GM18951 (cell line): Measurements from ENCODE around the gene C6orf136.
"Not testable (repeated sequence)": the region's sequence is repeated elsewhere in the genome, so short reads cannot be mapped to it uniquely, and the experiment has no call there.

Source experiments
- POLR2A ChIP-seq: IDR thresholded peaks from 4 replicates; pipeline ENCODE4 v1.6.1; 2011; ENCODE audit warnings: mild to moderate bottlenecking; ENCODE audit not compliant: insufficient read length, insufficient read depth; ENCODE audit errors: extremely low read depth
- in situ Hi-C: fragments of 300-500 bp; cut with MboI; formaldehyde crosslinking; loops from one replicate; pipeline ENCODE4 v1.12.0; 2022; ENCODE audit warnings: low sequenced_read_pairs, mixed read lengths, inconsistent platforms; ENCODE audit not compliant: unreplicated experiment

C6orf136 gene

DNA sequence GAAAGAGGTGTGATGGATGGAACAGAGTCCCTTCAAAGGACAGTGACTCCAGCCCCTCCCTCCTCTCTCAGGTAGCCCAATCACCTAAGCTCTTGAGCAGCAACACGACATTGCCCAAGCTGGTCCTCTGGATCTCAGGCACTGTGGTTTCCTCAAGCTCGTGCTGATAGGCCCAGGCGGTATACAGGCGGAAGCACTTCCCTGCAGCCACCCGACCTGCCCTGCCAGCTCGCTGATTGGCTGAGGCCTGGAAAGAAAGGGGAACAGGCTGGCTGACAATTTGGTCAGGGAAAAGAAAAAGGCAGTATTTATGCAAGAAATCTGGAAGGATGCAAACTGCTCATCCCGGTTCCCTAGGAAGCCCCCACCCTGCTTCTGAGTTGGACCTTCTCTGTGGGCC, 9.6 kb downstream of the C6orf136 start:
- TF ChIP-seq POLR2A: no peak
- in situ Hi-C loops: no loop called here

DNA sequence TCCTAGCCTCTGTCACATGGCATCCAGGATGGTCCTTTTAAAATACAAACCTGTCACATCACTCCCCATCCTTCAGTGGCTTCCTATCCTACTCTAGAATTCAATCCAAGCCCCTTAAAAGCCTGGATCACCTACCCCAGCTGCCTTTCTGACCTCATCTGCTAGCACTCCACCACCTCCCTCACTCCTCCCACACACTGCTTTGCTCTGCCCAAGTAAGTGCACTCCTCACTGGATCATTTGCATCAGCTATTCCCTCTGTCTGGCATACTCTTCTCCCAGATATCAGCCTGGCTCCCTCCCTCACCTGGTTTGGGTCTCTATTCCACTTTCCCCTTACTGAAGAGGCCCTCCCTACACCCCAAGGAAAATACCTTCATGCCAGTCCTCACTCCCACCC, 10.5 kb downstream of the C6orf136 start:
- in situ Hi-C loops: no loop called here
- TF ChIP-seq POLR2A: no peak

DNA sequence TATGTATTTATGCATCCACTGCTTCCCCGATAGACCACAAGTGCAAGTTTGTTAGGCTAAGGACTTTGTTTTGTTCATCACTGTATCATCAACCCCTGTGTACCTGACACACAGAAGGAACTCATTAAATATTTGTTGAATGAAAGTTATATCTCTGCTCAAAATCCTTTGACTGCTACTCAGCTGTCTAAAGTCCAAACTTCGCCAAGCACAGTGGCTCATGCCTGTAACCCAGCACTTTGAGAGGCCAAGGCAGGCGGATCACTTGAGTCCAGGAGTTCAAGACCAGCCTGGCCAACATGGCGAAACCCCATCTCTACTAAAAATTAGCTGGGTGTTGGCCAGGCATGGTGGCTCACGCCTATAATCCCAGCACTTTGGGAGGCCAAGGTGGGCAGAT, 11.0 kb downstream of the C6orf136 start:
- in situ Hi-C loops: not testable (repeated sequence)

DNA sequence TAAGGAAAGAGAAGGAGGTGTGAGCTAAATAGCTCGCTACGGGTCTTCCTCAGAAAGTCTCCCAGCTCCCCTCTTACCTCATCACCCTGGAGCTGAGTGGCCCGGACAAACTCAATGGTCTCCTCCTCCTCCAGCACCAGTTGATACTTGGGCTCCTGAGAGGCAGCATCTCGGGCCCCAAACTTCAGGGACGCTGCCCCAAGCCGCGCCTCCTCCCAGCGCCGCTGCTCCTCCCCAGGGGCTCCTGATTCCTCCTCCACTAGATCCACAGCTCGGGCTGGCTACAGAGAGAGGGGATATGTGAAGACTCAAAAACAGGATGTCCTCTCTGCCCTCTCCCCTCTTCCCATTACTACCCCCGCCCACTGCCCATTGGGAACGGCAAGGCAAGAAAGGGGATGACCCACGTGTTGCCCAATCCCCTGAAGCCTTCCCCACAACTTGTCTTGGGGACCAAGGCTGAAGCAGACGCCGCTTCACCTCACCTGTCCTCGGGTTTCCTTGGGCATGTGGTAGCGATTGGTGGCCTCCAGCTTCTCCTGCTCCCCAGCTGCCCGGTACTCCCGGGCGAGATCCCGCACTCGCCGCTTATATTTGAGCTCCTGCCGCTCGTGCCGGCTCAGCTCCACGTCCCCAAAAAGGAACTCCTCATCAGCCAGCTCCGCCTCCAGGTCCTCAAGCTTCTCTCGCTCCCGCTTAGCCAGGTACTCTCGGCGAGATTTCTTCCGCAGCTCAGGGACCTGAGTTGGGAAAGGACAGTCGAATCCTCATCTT, 18.2 kb downstream of the C6orf136 start:
- in situ Hi-C loops: no loop called here
- TF ChIP-seq POLR2A: no peak

DNA sequence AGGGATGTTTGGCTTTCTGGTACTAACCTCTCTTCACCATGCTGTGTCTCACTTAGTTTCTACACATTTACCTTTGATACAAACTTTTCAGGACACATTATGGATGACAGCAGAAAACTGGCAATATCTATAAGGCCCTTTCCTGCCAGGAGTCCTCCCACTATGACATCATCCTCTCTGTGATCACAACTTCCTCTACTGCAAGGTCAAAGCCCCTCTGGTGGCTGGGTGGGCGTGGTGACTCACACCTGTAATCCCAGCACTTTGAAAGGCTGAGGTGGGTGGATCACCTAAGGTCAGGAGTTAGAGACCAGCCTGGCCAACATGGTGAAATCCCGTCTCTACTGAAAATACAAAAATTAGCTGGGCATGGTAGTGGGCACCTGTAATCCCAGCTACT, 19.4 kb downstream of the C6orf136 start:
- in situ Hi-C loops: not testable (repeated sequence)

DNA sequence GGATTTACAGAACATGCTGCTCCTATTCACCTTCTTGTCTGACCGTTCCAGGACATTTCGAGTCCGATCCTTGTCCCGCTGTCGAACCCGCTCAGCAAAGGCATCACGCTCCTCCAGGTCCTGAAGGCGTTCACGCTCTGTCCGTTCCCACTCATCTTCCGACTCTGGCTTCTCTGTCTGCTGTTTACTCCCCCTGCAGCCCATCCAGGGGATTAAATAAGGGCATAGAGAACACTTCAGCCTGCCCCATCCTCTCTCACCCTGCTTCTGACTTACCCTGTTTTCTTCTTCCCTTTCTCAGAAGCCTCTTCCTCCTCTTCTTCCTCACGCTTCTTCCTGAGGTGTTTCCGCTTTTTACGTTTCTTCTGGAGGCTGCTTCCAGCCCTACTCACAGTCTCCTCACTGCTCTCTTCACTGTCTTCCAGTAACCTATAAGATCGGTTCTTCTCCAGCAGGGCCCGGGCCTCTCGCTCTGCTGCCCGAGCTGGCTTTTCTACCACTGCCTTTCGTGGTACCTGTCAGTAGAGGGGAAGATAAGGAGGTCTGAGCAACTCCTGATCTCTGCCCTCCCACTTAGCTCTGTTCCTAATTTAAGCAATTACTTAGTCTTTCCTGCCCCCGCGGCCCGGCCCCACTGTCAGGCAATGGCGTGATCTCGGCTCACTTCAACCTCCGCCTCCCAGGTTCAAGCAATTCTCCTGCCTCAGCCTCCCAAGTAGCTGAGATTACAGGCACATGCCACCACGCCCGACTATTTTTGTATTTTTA, 24.0 kb downstream of the C6orf136 start:
- in situ Hi-C loops: loop anchor here (5.0 kb wide), 1 partner anchor 56 kb away; no protein-coding TSS in a partner anchor
- no peak for TF ChIP-seq POLR2A

DNA sequence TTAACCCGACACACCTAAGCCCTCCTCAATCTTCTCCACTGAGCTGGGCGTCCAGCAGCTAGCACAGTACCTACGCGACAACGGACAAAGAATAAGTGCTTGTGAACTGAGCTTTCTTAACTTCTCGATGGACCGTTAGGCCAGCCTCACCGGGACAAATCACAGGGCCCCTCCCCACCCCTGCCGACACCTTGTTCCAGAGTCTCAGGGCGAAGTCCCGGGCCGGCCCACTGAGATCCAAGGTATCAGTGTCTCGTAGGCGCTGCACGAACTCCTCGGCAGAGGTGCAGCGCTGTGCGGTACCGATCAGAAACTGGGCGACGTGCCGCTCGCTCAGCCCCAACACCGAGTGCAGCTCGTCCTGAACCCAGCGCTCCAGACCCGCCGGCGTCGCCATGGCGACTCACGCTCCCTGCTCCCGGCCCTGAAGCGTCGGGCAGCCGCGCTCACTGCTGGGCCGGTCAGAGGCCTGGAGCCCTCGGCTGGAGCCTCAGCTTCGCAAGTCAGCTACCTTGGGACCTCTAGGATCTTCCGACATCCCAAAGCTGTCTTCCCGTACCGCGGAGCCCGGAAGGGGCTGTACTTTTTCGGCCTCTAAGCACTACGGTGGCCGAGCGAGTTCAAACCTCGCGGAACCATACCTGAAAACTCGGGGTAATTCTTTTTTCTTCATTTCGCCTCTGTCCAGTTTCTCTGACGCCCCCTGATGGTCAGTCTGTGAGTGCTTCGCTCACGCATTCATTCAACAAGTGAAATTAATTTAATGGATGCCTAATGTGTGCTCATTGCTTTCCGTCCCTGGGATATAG, 25.7 kb downstream of the C6orf136 start, which contains the start of gene DHX16:
DHX16 (minus strand) TSS at position 562 of the 809 bp plus-strand sequence; CDS start at position 397, 165 bp downstream.
- TF ChIP-seq POLR2A: peak; percentile 83
- in situ Hi-C loops: loop anchor here (5.0 kb wide), 1 partner anchor 55 kb away; no protein-coding TSS in a partner anchor

DNA sequence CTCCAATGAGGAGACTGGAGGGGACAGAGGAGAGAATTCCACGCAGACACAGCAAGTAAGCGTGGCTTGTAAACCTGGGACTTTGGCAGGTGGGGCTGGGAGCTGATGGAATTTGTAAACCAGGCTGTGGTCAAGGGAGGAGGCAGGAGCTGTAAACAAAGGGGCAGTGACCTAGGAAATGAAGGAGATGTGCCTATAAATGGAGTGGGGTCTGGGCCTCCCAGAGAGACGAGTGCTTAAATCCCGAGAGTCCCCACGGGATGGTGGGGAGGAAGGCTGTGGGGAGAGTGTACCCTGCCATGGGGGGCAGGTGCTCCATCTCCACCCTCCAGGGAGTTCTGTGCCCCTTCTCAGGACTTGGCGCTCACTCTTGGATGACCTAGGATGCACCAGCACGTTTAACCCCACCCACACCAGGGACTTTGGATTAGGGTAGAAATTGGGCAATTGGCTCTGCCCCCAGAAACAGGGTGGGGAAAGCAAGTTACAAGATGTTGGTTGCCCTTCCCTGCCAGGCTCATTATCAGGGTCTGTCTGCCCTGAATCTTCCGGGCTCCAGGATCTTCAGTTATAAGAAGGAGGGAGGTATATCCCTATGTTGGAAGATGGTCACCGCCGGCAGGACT, 29.8 kb downstream of the C6orf136 start:
- no peak for TF ChIP-seq POLR2A
- in situ Hi-C loops: no loop called here

DNA sequence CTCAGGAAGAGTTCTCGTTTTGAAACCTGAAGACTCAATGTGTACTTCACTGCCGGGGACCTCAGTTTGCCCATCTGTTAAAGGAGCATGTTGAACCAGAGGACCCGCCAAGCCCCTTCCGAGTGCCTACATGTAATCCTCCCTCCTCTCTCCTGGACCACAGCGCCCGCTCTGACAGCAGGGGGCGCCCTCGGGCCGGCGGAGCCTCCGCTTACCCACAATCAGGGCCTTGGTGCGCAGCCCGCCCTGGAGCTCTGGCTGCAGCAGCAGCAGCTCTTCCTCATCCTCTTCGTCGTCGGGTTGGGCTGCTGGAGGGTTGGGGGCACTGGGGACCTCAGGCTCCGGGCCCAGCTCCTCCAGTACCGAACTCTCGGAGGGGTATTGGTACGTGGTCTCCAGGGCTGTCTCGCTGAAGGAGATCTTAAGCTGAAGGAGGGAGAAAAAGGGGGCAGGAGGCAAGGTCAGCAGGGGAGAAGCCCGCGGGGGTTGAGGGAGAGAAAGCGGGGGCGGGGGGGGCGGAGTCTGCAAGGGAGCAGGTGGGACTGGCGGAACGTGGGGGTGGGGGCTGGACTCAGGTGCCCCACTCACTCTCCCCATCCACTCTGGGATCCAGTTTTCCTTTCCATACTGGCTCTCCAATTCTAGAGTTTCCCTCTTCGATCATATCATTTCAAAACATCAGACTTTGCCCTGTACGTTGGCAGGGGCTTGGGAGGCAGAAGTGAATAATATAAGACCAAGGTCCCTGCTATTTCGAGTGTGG, 32.2 kb downstream of the C6orf136 start:
- in situ Hi-C loops: no loop called here
- TF ChIP-seq POLR2A: no peak

DNA sequence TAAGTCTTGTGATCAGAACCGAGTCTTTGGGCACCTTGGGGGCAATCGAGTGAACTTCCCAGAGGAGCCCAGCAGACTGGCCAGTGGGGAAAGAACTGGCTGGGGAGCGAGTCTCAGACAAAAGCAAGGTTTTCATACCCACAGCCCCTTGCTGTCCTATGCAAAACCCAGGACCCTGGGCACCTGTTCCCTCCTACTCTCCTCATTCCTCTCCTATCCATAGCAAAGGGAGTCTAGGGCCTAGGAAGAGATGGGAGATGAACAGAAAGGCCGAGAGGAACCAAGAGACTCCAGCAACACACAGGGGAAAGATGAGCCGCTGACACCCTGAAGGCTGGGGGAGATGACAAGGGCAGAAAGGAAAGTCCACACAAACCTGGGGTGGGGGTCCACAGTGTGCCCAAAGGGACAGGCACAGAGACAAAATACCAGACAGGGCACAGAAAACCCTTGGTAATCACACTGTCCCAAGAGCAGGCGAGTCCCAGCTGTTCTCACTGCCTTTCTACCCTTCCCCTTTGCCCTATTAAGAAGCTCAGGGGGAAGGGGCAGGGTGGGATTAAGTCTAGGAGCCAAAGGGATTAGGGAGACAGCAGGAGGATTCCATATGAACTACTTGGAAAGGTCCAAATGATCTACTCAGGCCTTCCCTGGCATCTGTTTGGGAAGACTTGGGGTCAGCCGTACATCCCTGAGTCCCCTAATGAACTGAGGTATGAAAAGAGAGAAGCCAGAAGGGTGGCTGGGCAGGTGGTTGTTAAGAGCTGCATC, 33.0 kb downstream of the C6orf136 start:
- no peak for TF ChIP-seq POLR2A

DNA sequence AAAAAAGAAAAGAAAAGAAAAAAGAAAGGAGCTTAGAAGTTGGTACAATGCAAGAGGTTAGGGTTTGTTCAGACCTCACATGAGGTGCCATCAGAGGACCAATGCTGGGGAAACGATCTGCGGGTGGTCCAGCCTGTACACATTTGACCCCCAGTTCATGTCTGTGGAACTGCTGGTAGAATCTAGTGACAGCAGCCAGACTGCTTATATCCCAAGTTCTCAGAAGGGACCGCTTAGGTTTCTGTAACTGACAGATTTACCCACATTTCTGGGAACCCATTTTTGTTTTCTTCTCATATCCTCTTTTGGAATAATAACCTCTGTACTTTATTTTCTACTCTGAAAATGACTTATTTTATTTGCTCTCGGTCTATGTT, 34.8 kb downstream of the C6orf136 start:
- in situ Hi-C loops: no loop called here

More for the DNA sequence above, 33.0 kb downstream of the C6orf136 start:
- in situ Hi-C loops: no loop called here

More for the DNA sequence above, 34.8 kb downstream of the C6orf136 start:
- TF ChIP-seq POLR2A: no peak
